Loucy (cell line): ENCODE measurements around the gene NDST1.

Source experiments
- H2AFZ ChIP-seq: fragments of 200-600 bp; sonication (generic); 2 replicates; pipeline ENCODE4 v1.6.0; 2016; ENCODE audit warnings: antibody characterized with exemption, mild to moderate bottlenecking, low read length, moderate library complexity
- H3F3A ChIP-seq: fragments of 200-600 bp; 2 replicates; pipeline ENCODE4 v1.6.0; 2016; ENCODE audit warnings: antibody characterized with exemption, low read depth, mild to moderate bottlenecking
- H3K27me3 ChIP-seq: fragments of 200-600 bp; sonication (generic); 2 replicates; pipeline ENCODE4 v1.6.1; 2014; ENCODE audit warnings: low read length, mild to moderate bottlenecking; ENCODE audit not compliant: insufficient read depth, poor library complexity, severe bottlenecking
- H3K36me3 ChIP-seq: fragments of 200-600 bp; sonication (generic); 2 replicates; pipeline ENCODE4 v1.6.1; 2016; ENCODE audit warnings: low read length; ENCODE audit not compliant: insufficient read depth
- H3K4me1 ChIP-seq: fragments of 200-600 bp; sonication (generic); 2 replicates; pipeline ENCODE4 v1.5.1; 2014; ENCODE audit warnings: low read length, mild to moderate bottlenecking; ENCODE audit not compliant: insufficient read depth, poor library complexity, severe bottlenecking
- H3K4me2 ChIP-seq: fragments of 200-600 bp; sonication (generic); 2 replicates; pipeline ENCODE4 v1.6.0; 2014; ENCODE audit warnings: antibody characterized with exemption, low read length, low read depth, mild to moderate bottlenecking; ENCODE audit not compliant: poor library complexity, severe bottlenecking
- H3K4me3 ChIP-seq: fragments of 200-600 bp; sonication (generic); 2 replicates; pipeline ENCODE4 v1.5.1; 2014; ENCODE audit warnings: low read length, mild to moderate bottlenecking, mixed read lengths; ENCODE audit not compliant: poor library complexity, severe bottlenecking
- H3K79me2 ChIP-seq: fragments of 200-600 bp; sonication (generic); 2 replicates; pipeline ENCODE4 v1.6.1; 2014; ENCODE audit warnings: low read length; ENCODE audit not compliant: insufficient read depth
- H3K9ac ChIP-seq: fragments of 200-600 bp; sonication (generic); 2 replicates; pipeline ENCODE4 v1.6.0; 2014; ENCODE audit warnings: mild to moderate bottlenecking, low read depth, low read length, moderate library complexity; ENCODE audit not compliant: poor library complexity, severe bottlenecking
- H3K9me2 ChIP-seq: fragments of 200-600 bp; sonication (generic); replicated peaks from 2 replicates; pipeline ENCODE4 v1.6.1; 2016; ENCODE audit warnings: low read depth, low read length, mixed read lengths
- H3K9me3 ChIP-seq: fragments of 200-600 bp; sonication (generic); 2 replicates; pipeline ENCODE4 v1.6.1; 2014; ENCODE audit warnings: mild to moderate bottlenecking, antibody characterized with exemption, low read length, low read depth; ENCODE audit not compliant: insufficient read depth
- H4K20me1 ChIP-seq: fragments of 200-600 bp; sonication (generic); 2 replicates; pipeline ENCODE4 v1.6.0; 2014; ENCODE audit warnings: antibody characterized with exemption, low read length, mild to moderate bottlenecking; ENCODE audit not compliant: insufficient read depth, poor library complexity, severe bottlenecking
- CTCF ChIP-seq: fragments of 200-600 bp; sonication (generic); conservative IDR thresholded peaks from 2 replicates; pipeline ENCODE4 v1.5.1; 2014; ENCODE audit warnings: mild to moderate bottlenecking, antibody characterized with exemption, low read length
- EZH2phosphoT487 ChIP-seq: fragments of 200-600 bp; IDR thresholded peaks from 2 replicates; pipeline ENCODE4 v1.6.1; 2018; ENCODE audit warnings: antibody characterized with exemption, mild to moderate bottlenecking, moderate library complexity, borderline replicate concordance

NDST1 gene

GRCh38 chr5:150497274-150497988, 10.5 kb upstream of the NDST1 start:
- H3K9me2 ChIP-seq: no peaks in the 10 kb centered on the region
- no peaks in the 10 kb centered on the region for H4K20me1 ChIP-seq

GRCh38 chr5:150497989-150498317, 10.0 kb upstream of the NDST1 start:
- Histone ChIP-seq H4K20me1 (no peaks in the 10 kb centered on the region), H3K4me3 (no peak overlapping the region), H3K4me2 (no peak overlapping the region), H3K27me3 (no peaks in the 10 kb centered on the region), H3K36me3 (no peaks in the 10 kb centered on the region), H3K4me1 (no peaks in the 10 kb centered on the region), H3K9ac (no peak overlapping the region), H3K79me2 (no peaks in the 10 kb centered on the region), H3F3A (no peaks in the 10 kb centered on the region), H3K9me3 (no peaks in the 10 kb centered on the region), H3K9me2 (no peaks in the 10 kb centered on the region), H2AFZ (no peak overlapping the region)
- TF ChIP-seq EZH2phosphoT487 (no peak), CTCF (no peak)

More at GRCh38 chr5:150497274-150497988, 10.5 kb upstream of the NDST1 start:
- no peaks in the 10 kb centered on the region for H3K4me1 ChIP-seq
- H3K4me3 ChIP-seq: no peak overlapping the region
- no peaks in the 10 kb centered on the region for H3K9me3 ChIP-seq
- no peak overlapping the region for H2AFZ ChIP-seq
- H3K27me3 ChIP-seq: no peaks in the 10 kb centered on the region
- H3K79me2 ChIP-seq: no peaks in the 10 kb centered on the region
- TF ChIP-seq CTCF: no peak
- no peak for TF ChIP-seq EZH2phosphoT487
- no peaks in the 10 kb centered on the region for H3F3A ChIP-seq
- H3K36me3 ChIP-seq: no peaks in the 10 kb centered on the region
- H3K9ac ChIP-seq: no peak overlapping the region
- no peak overlapping the region for H3K4me2 ChIP-seq

GRCh38 chr5:150498501-150498900, 9.4 kb upstream of the NDST1 start:
- H3K36me3 ChIP-seq: no peaks in the 10 kb centered on the region
- TF ChIP-seq CTCF (no peak), EZH2phosphoT487 (no peak)
- H3K79me2 ChIP-seq: no peaks in the 10 kb centered on the region
- H3K4me3 ChIP-seq: no peak overlapping the region
- H3K9me3 ChIP-seq: no peaks in the 10 kb centered on the region
- H3K4me1 ChIP-seq: no peaks in the 10 kb centered on the region
- no peaks in the 10 kb centered on the region for H3F3A ChIP-seq
- H2AFZ ChIP-seq: no peak overlapping the region
- no peaks in the 10 kb centered on the region for H3K9me2 ChIP-seq
- no peak overlapping the region for H3K4me2 ChIP-seq
- H3K9ac ChIP-seq: no peak overlapping the region
- H3K27me3 ChIP-seq: no peaks in the 10 kb centered on the region
- no peaks in the 10 kb centered on the region for H4K20me1 ChIP-seq
